ENCODE measurements around the gene INSR. TPM values are rescaled to one million over a fixed set of nuclear protein-coding genes. Genes with fewer than 3 reads are reported as not detected.

The INSR gene
- total and polyA plus RNA-seq, 5 donors from 2014 or later, result 0.02 to 0.44 (median 0.10) TPM; not detected in 2

- H3K4me3 ChIP-seq (ENCODE audit: low read depth, low read length), result no peak overlapping the region
- no peak for ATAC-seq (ENCODE audit: low read depth in 2 of 2)
Measured at GRCh38 chr19:7268705-7269098, 25.5 kb downstream of the INSR start.

GRCh38 chr19:7267792-7268704 lies 26.2 kb downstream of the INSR start:
- no peak for ATAC-seq (ENCODE audit: low read depth in 2 of 2)
- Mint-ChIP-seq H3K9me3 (no peaks in the 10 kb centered on the region), H3K4me1 (no peaks in the 10 kb centered on the region), H3K27me3 (peaks cover 10% of the 10 kb centered on the region), H3K4me3 (no peak overlapping the region), H3K27ac (no peak overlapping the region), H3K36me3 (peaks cover 6% of the 10 kb centered on the region)
- H3K9me3 ChIP-seq (ENCODE audit: control insufficient read depth in 2 of 2, low read length in 2 of 2), result no peaks in the 10 kb centered on the region
- H3K27me3 ChIP-seq (ENCODE audit: control insufficient read depth, insufficient read depth, low read length), result no peaks in the 10 kb centered on the region
- no peak overlapping the region for H3K4me3 ChIP-seq (ENCODE audit: low read depth, low read length)
- H3K36me3 ChIP-seq (ENCODE audit: control insufficient read depth, insufficient read depth, low read length), result no peaks in the 10 kb centered on the region
- no peaks in the 10 kb centered on the region for H3K4me1 ChIP-seq (ENCODE audit: control insufficient read depth, insufficient read depth, low read length, poor library complexity, severe bottlenecking)
- no peak for DNase-seq
- H3K27ac ChIP-seq (ENCODE audit: insufficient read depth, low read length, poor library complexity, severe bottlenecking), result no peak overlapping the region

More at GRCh38 chr19:7268705-7269098, 25.5 kb downstream of the INSR start:
- H3K9me3 Mint-ChIP-seq, result no peaks in the 10 kb centered on the region
- H3K36me3 Mint-ChIP-seq, result peaks cover 6% of the 10 kb centered on the region
- H3K36me3 ChIP-seq (ENCODE audit: control insufficient read depth, insufficient read depth, low read length), result no peaks in the 10 kb centered on the region
- no peaks in the 10 kb centered on the region for H3K27me3 ChIP-seq (ENCODE audit: control insufficient read depth, insufficient read depth, low read length)
- no peaks in the 10 kb centered on the region for H3K4me1 ChIP-seq (ENCODE audit: control insufficient read depth, insufficient read depth, low read length, poor library complexity, severe bottlenecking)
- DNase-seq, result no peak
- no peaks in the 10 kb centered on the region for H3K4me1 Mint-ChIP-seq
- no peak overlapping the region for H3K27ac ChIP-seq (ENCODE audit: insufficient read depth, low read length, poor library complexity, severe bottlenecking)
- no peak overlapping the region for H3K4me3 Mint-ChIP-seq
- peaks cover 4% of the 10 kb centered on the region for H3K27me3 Mint-ChIP-seq
- no peaks in the 10 kb centered on the region for H3K9me3 ChIP-seq (ENCODE audit: control insufficient read depth in 2 of 2, low read length in 2 of 2)
- no peak overlapping the region for H3K27ac Mint-ChIP-seq

GRCh38 chr19:7266832-7267231 lies 27.4 kb downstream of the INSR start:
- H3K9me3 Mint-ChIP-seq, result no peaks in the 10 kb centered on the region
- H3K36me3 Mint-ChIP-seq, result peaks cover 6% of the 10 kb centered on the region
- no peak overlapping the region for H3K27ac Mint-ChIP-seq
- no peak overlapping the region for H3K4me3 ChIP-seq (ENCODE audit: low read depth, low read length)
- H3K36me3 ChIP-seq (ENCODE audit: control insufficient read depth, insufficient read depth, low read length), result no peaks in the 10 kb centered on the region
- DNase-seq (no peak), ATAC-seq (ENCODE audit: low read depth in 2 of 2) (no peak)
- H3K4me3 Mint-ChIP-seq, result no peak overlapping the region
- H3K9me3 ChIP-seq (ENCODE audit: control insufficient read depth in 2 of 2, low read length in 2 of 2), result no peaks in the 10 kb centered on the region
- no peaks in the 10 kb centered on the region for H3K4me1 ChIP-seq (ENCODE audit: control insufficient read depth, insufficient read depth, low read length, poor library complexity, severe bottlenecking)
- H3K4me1 Mint-ChIP-seq, result no peaks in the 10 kb centered on the region
- no peak overlapping the region for H3K27ac ChIP-seq (ENCODE audit: insufficient read depth, low read length, poor library complexity, severe bottlenecking)
- H3K27me3 Mint-ChIP-seq, result peaks cover 11% of the 10 kb centered on the region
- no peaks in the 10 kb centered on the region for H3K27me3 ChIP-seq (ENCODE audit: control insufficient read depth, insufficient read depth, low read length)

- no peaks in the 10 kb centered on the region for H3K4me1 ChIP-seq (ENCODE audit: control insufficient read depth, insufficient read depth, low read length, poor library complexity, severe bottlenecking)
- Mint-ChIP-seq H3K27me3 (peaks cover 11% of the 10 kb centered on the region), H3K4me1 (no peaks in the 10 kb centered on the region), H3K4me3 (no peak overlapping the region), H3K27ac (no peak overlapping the region), H3K36me3 (peaks cover 6% of the 10 kb centered on the region), H3K9me3 (no peaks in the 10 kb centered on the region)
- no peaks in the 10 kb centered on the region for H3K9me3 ChIP-seq (ENCODE audit: control insufficient read depth in 2 of 2, low read length in 2 of 2)
- ATAC-seq (ENCODE audit: low read depth in 2 of 2) (no peak), DNase-seq (no peak)
- H3K27me3 ChIP-seq (ENCODE audit: control insufficient read depth, insufficient read depth, low read length), result no peaks in the 10 kb centered on the region
- H3K36me3 ChIP-seq (ENCODE audit: control insufficient read depth, insufficient read depth, low read length), result no peaks in the 10 kb centered on the region
- H3K27ac ChIP-seq (ENCODE audit: insufficient read depth, low read length, poor library complexity, severe bottlenecking), result no peak overlapping the region
- no peak overlapping the region for H3K4me3 ChIP-seq (ENCODE audit: low read depth, low read length)
Measured at GRCh38 chr19:7265963-7266362, 28.3 kb downstream of the INSR start.

GRCh38 chr19:7264858-7265257 lies 29.4 kb downstream of the INSR start:
- no peaks in the 10 kb centered on the region for H3K4me1 ChIP-seq (ENCODE audit: control insufficient read depth, insufficient read depth, low read length, poor library complexity, severe bottlenecking)
- H3K36me3 ChIP-seq (ENCODE audit: control insufficient read depth, insufficient read depth, low read length), result no peaks in the 10 kb centered on the region
- H3K4me1 Mint-ChIP-seq, result no peaks in the 10 kb centered on the region
- H3K9me3 Mint-ChIP-seq, result no peaks in the 10 kb centered on the region
- no peaks in the 10 kb centered on the region for H3K27me3 ChIP-seq (ENCODE audit: control insufficient read depth, insufficient read depth, low read length)
- H3K27me3 Mint-ChIP-seq, result peaks cover 11% of the 10 kb centered on the region
- DNase-seq (no peak), ATAC-seq (ENCODE audit: low read depth in 2 of 2) (no peak)
- H3K27ac ChIP-seq (ENCODE audit: insufficient read depth, low read length, poor library complexity, severe bottlenecking), result no peak overlapping the region
- peaks cover 6% of the 10 kb centered on the region for H3K36me3 Mint-ChIP-seq
- H3K27ac Mint-ChIP-seq, result no peak overlapping the region
- H3K4me3 ChIP-seq (ENCODE audit: low read depth, low read length), result no peak overlapping the region
- no peaks in the 10 kb centered on the region for H3K9me3 ChIP-seq (ENCODE audit: control insufficient read depth in 2 of 2, low read length in 2 of 2)
- no peak overlapping the region for H3K4me3 Mint-ChIP-seq

GRCh38 chr19:7263521-7263920 lies 30.7 kb downstream of the INSR start:
- H3K36me3 Mint-ChIP-seq, result peaks cover 6% of the 10 kb centered on the region
- Histone ChIP-seq H3K4me1 (ENCODE audit: control insufficient read depth, insufficient read depth, low read length, poor library complexity, severe bottlenecking) (no peaks in the 10 kb centered on the region), H3K27ac (ENCODE audit: insufficient read depth, low read length, poor library complexity, severe bottlenecking) (no peak overlapping the region), H3K27me3 (ENCODE audit: control insufficient read depth, insufficient read depth, low read length) (no peaks in the 10 kb centered on the region), H3K9me3 (ENCODE audit: control insufficient read depth in 2 of 2, low read length in 2 of 2) (no peaks in the 10 kb centered on the region), H3K4me3 (ENCODE audit: low read depth, low read length) (no peak overlapping the region), H3K36me3 (ENCODE audit: control insufficient read depth, insufficient read depth, low read length) (no peaks in the 10 kb centered on the region)
- H3K27ac Mint-ChIP-seq, result no peak overlapping the region
- H3K27me3 Mint-ChIP-seq, result peaks cover 11% of the 10 kb centered on the region
- no peak overlapping the region for H3K4me3 Mint-ChIP-seq
- no peaks in the 10 kb centered on the region for H3K4me1 Mint-ChIP-seq
- no peaks in the 10 kb centered on the region for H3K9me3 Mint-ChIP-seq
- ATAC-seq (ENCODE audit: low read depth in 2 of 2) (no peak), DNase-seq (no peak)

- no peak overlapping the region for H3K27ac Mint-ChIP-seq
- H3K36me3 ChIP-seq (ENCODE audit: control insufficient read depth, insufficient read depth, low read length), result no peaks in the 10 kb centered on the region
- H3K36me3 Mint-ChIP-seq, result peaks cover 6% of the 10 kb centered on the region
- no peak for DNase-seq
- H3K9me3 Mint-ChIP-seq, result no peaks in the 10 kb centered on the region
- H3K27ac ChIP-seq (ENCODE audit: insufficient read depth, low read length, poor library complexity, severe bottlenecking), result no peak overlapping the region
- no peaks in the 10 kb centered on the region for H3K4me1 Mint-ChIP-seq
- ATAC-seq (ENCODE audit: low read depth in 2 of 2), result no peak
- H3K4me1 ChIP-seq (ENCODE audit: control insufficient read depth, insufficient read depth, low read length, poor library complexity, severe bottlenecking), result no peaks in the 10 kb centered on the region
- peaks cover 11% of the 10 kb centered on the region for H3K27me3 Mint-ChIP-seq
- H3K9me3 ChIP-seq (ENCODE audit: control insufficient read depth in 2 of 2, low read length in 2 of 2), result no peaks in the 10 kb centered on the region
- H3K4me3 ChIP-seq (ENCODE audit: low read depth, low read length), result no peak overlapping the region
- no peaks in the 10 kb centered on the region for H3K27me3 ChIP-seq (ENCODE audit: control insufficient read depth, insufficient read depth, low read length)
- no peak overlapping the region for H3K4me3 Mint-ChIP-seq
Measured at GRCh38 chr19:7263066-7263465, 31.1 kb downstream of the INSR start.

- H3K27ac ChIP-seq (ENCODE audit: insufficient read depth, low read length, poor library complexity, severe bottlenecking), result no peak overlapping the region
- no peaks in the 10 kb centered on the region for H3K27me3 ChIP-seq (ENCODE audit: control insufficient read depth, insufficient read depth, low read length)
- H3K27me3 Mint-ChIP-seq, result peaks cover 11% of the 10 kb centered on the region
- H3K4me1 Mint-ChIP-seq, result no peaks in the 10 kb centered on the region
- no peaks in the 10 kb centered on the region for H3K9me3 ChIP-seq (ENCODE audit: control insufficient read depth in 2 of 2, low read length in 2 of 2)
- no peak overlapping the region for H3K4me3 ChIP-seq (ENCODE audit: low read depth, low read length)
- peaks cover 6% of the 10 kb centered on the region for H3K36me3 Mint-ChIP-seq
- no peak for ATAC-seq (ENCODE audit: low read depth in 2 of 2)
- no peak overlapping the region for H3K4me3 Mint-ChIP-seq
- DNase-seq, result no peak
- no peaks in the 10 kb centered on the region for H3K4me1 ChIP-seq (ENCODE audit: control insufficient read depth, insufficient read depth, low read length, poor library complexity, severe bottlenecking)
- peak overlapping the region in 1 of 3 donors; percentile 56 for H3K27ac Mint-ChIP-seq
- H3K9me3 Mint-ChIP-seq, result no peaks in the 10 kb centered on the region
- H3K36me3 ChIP-seq (ENCODE audit: control insufficient read depth, insufficient read depth, low read length), result no peaks in the 10 kb centered on the region
Measured at GRCh38 chr19:7262470-7262869, 31.7 kb downstream of the INSR start.
